GM21529 (cell line): ENCODE results near the gene OR2AG1.

Experiments
- ATAC-seq: cut with Tn5 transposase; IDR thresholded peaks from one replicate; pipeline ENCODE4 v1.9.1; 2021; ENCODE audit not compliant: unreplicated experiment

The OR2AG1 gene

GRCh38 chr11:6782720-6783119 is at the start of gene OR2AG1:
Gene OR2AG1, plus strand, starts transcription at chr11:6783020. Its CDS starts 2,018 bp downstream, at chr11:6785038.
- no peak for ATAC-seq

GRCh38 chr11:6733326-6734275 is 49.2 kb upstream of the OR2AG1 start:
- ATAC-seq = no peak

- ATAC-seq = no peak
These were observed 48.2 kb upstream of the OR2AG1 start for GRCh38 chr11:6734616-6735015.

GRCh38 chr11:6735306-6735705 is 47.5 kb upstream of the OR2AG1 start:
- no peak for ATAC-seq

- ATAC-seq = no peak
These were observed 46.2 kb upstream of the OR2AG1 start for GRCh38 chr11:6736495-6737121.

- ATAC-seq = peak; percentile 82
These were observed 44.9 kb upstream of the OR2AG1 start for GRCh38 chr11:6737872-6738466.

GRCh38 chr11:6738590-6738989 is 44.2 kb upstream of the OR2AG1 start:
- no peak for ATAC-seq

GRCh38 chr11:6742260-6742659 is 40.6 kb upstream of the OR2AG1 start:
- no peak for ATAC-seq

GRCh38 chr11:6745018-6745417 is 37.8 kb upstream of the OR2AG1 start:
- ATAC-seq = no peak

GRCh38 chr11:6745465-6746015 is 37.3 kb upstream of the OR2AG1 start:
- ATAC-seq = no peak

GRCh38 chr11:6746086-6746618 is 36.7 kb upstream of the OR2AG1 start:
- peak; percentile 89 for ATAC-seq

GRCh38 chr11:6746626-6747025 is 36.2 kb upstream of the OR2AG1 start:
- ATAC-seq = no peak

GRCh38 chr11:6747097-6747668 is 35.6 kb upstream of the OR2AG1 start:
- ATAC-seq = no peak

GRCh38 chr11:6755303-6755952 is 27.4 kb upstream of the OR2AG1 start:
- peak; percentile 44 for ATAC-seq

- ATAC-seq = no peak
These were observed 26.9 kb upstream of the OR2AG1 start for GRCh38 chr11:6755953-6756347.

- peak; percentile 83 for ATAC-seq
These were observed 25.4 kb upstream of the OR2AG1 start for GRCh38 chr11:6757373-6757967.

GRCh38 chr11:6771926-6772893 is 10.6 kb upstream of the OR2AG1 start, which contains the start of gene OR2AG2:
Gene OR2AG2, minus strand, starts transcription at chr11:6771976. Its CDS starts 3,019 bp downstream, at chr11:6768957.
- ATAC-seq = peak; percentile 95

GRCh38 chr11:6778518-6778917 is 4.3 kb upstream of the OR2AG1 start:
- ATAC-seq = no peak

GRCh38 chr11:6780829-6781228 is 2.0 kb upstream of the OR2AG1 start:
- ATAC-seq = no peak
